Caco-2 (cell line): ENCODE measurements around the gene PRDM4. TPM values are rescaled to one million over a fixed set of nuclear protein-coding genes. Genes with fewer than 3 reads are reported as not detected.
A peak's percentile ranks its signal among the peaks of the same experiment; 100 is the strongest.

ENCODE experiments used
- BruUV-seq: library from RNA; stranded (reverse); fragments of 400-500 nt; replicated peaks from 2 replicates; lab custom pipeline; 2021; lab: Mats Ljungman, UMichigan
- CTCF ChIA-PET: fragments of 300-600 bp; sonication (Branson Sonifier 250); formaldehyde crosslinking; loops from one replicate; lab custom pipeline; 2022; ENCODE audit warnings: antibody characterized with exemption; lab: Charles Lee
- POLR2A ChIA-PET: fragments of 300-600 bp; sonication (Branson Sonifier 250); formaldehyde crosslinking; loops from one replicate; lab custom pipeline; 2022; ENCODE audit warnings: antibody characterized with exemption; lab: Charles Lee
- DNase-seq, 2 experiments: peaks; one replicate each; pipeline versions ENCODE4 v3.0.0 to v3.0.0-alpha.2; 2020 to 2022
- H3K27me3 ChIP-seq: replicated peaks from 2 replicates; pipeline ENCODE4 v1.6.0; 2011; ENCODE audit warnings: low read length; ENCODE audit not compliant: control insufficient read depth, insufficient read depth
- H3K36me3 ChIP-seq: 2 replicates; pipeline ENCODE4 v1.5.1; 2011; ENCODE audit warnings: low read length; ENCODE audit not compliant: control insufficient read depth, insufficient read depth
- H3K4me1 ChIP-seq: fragments of 250-450 bp; sonication (Bioruptor Pico); 2 replicates; pipeline ENCODE4 v1.5.1; 2020; ENCODE audit warnings: mild to moderate bottlenecking
- H3K4me3 ChIP-seq: 2 replicates; pipeline ENCODE4 v1.5.1; 2011; ENCODE audit warnings: low read depth, mild to moderate bottlenecking, control low read depth, low read length
- H3K9me3 ChIP-seq: fragments of 250-450 bp; sonication (Bioruptor Pico); 2 replicates; pipeline ENCODE4 v1.5.1; 2020; ENCODE audit warnings: mild to moderate bottlenecking, moderate library complexity
- H3K27ac Mint-ChIP-seq: one replicate; pipeline ENCODE4 v1.8.0; 2022; ENCODE audit warnings: mixed read lengths; ENCODE audit not compliant: unreplicated experiment
- H3K27me3 Mint-ChIP-seq: one replicate; pipeline ENCODE4 v1.8.0; 2022; ENCODE audit warnings: mixed read lengths; ENCODE audit not compliant: insufficient read depth, unreplicated experiment
- H3K36me3 Mint-ChIP-seq: one replicate; pipeline ENCODE4 v1.8.0; 2022; ENCODE audit warnings: mild to moderate bottlenecking, mixed read lengths; ENCODE audit not compliant: insufficient read depth, unreplicated experiment
- H3K4me1 Mint-ChIP-seq: one replicate; pipeline ENCODE4 v1.8.0; 2022; ENCODE audit warnings: low read depth, mixed read lengths; ENCODE audit not compliant: unreplicated experiment
- H3K4me3 Mint-ChIP-seq: one replicate; pipeline ENCODE4 v1.8.0; 2022; ENCODE audit warnings: mild to moderate bottlenecking, moderate library complexity, mixed read lengths; ENCODE audit not compliant: unreplicated experiment
- H3K9me3 Mint-ChIP-seq: one replicate; pipeline ENCODE4 v1.8.0; 2022; ENCODE audit warnings: mixed read lengths; ENCODE audit not compliant: unreplicated experiment
- CTCF ChIP-seq, 2 experiments: fragments of 200-600 bp in 1 of 2; IDR thresholded peaks; 1 replicate in 1 of 2; 2 replicates in 1 of 2; pipeline versions ENCODE4 v1.5.1 to v1.8.0; 2011 to 2022; ENCODE audit warnings: antibody characterized with exemption in 1 of 2, control low read depth in 1 of 2, inconsistent platforms in 1 of 2, low read depth in 1 of 2, low read length in 1 of 2, mild to moderate bottlenecking in 1 of 2, moderate library complexity in 1 of 2; ENCODE audit not compliant: insufficient read depth in 1 of 2, severe bottlenecking in 1 of 2, unreplicated experiment in 1 of 2
- intact Hi-C: fragments of 100-400 bp; cut with micrococcal nuclease; formaldehyde crosslinking; loops from one replicate; pipeline ENCODE4 v1.10.0; 2022; ENCODE audit not compliant: unreplicated experiment
- total RNA-seq: library from RNA; stranded (reverse); gene quantifications from 2 replicates; pipeline ENCODE4 v1.2.3, GENCODE V29; 2022

PRDM4 gene
- total RNA-seq, 1 experiment from 2014 or later, result 19.4 TPM

GRCh38 chr12:107684990-107685359 lies 76.0 kb downstream of the PRDM4 start:
- TSS peak; percentile 98 for BruUV-seq
- Histone ChIP-seq H3K9me3 (no peaks in the 10 kb centered on the region), H3K27me3 (no peaks in the 10 kb centered on the region), H3K36me3 (no peaks in the 10 kb centered on the region), H3K4me1 (peaks cover 7% of the 10 kb centered on the region), H3K4me3 (peak overlapping the region; percentile 62)
- Mint-ChIP-seq H3K9me3 (no peaks in the 10 kb centered on the region), H3K4me3 (peak overlapping the region; percentile 76), H3K4me1 (no peaks in the 10 kb centered on the region), H3K27me3 (no peaks in the 10 kb centered on the region), H3K27ac (peak overlapping the region; percentile 97), H3K36me3 (peaks cover 28% of the 10 kb centered on the region)
- no peak for TF ChIP-seq CTCF (IDR thresholded peaks at IDR 0.05; ENCODE audit: insufficient read depth in 1 of 2, low read depth in 1 of 2, low read length in 1 of 2, severe bottlenecking in 1 of 2, unreplicated experiment in 1 of 2)
- intact Hi-C loops, result no loop called here
- ChIA-PET CTCF (no interaction called here), POLR2A (no interaction called here)
- peak; percentile 58 to 80 for DNase-seq

- ChIA-PET CTCF (no interaction called here), POLR2A (interaction anchor here (0.6 kb wide), 2 partner anchors 8 to 445 kb away, joined by 3 to 7 read pairs; partner anchors contain the start of gene WSCD2)
- intact Hi-C loops, result no loop called here
- Histone ChIP-seq H3K36me3 (no peaks in the 10 kb centered on the region), H3K4me3 (peak overlapping the region; percentile 62), H3K9me3 (no peaks in the 10 kb centered on the region), H3K4me1 (peaks cover 7% of the 10 kb centered on the region), H3K27me3 (no peaks in the 10 kb centered on the region)
- H3K27me3 Mint-ChIP-seq, result no peaks in the 10 kb centered on the region
- DNase-seq, result no peak
- H3K27ac Mint-ChIP-seq, result peak overlapping the region; percentile 97
- H3K4me3 Mint-ChIP-seq, result peak overlapping the region; percentile 76
- peaks cover 20% of the 10 kb centered on the region for H3K36me3 Mint-ChIP-seq
- TF ChIP-seq CTCF (IDR thresholded peaks at IDR 0.05; ENCODE audit: insufficient read depth in 1 of 2, low read depth in 1 of 2, low read length in 1 of 2, severe bottlenecking in 1 of 2, unreplicated experiment in 1 of 2), result no peak
- no TSS peak for BruUV-seq
- H3K9me3 Mint-ChIP-seq, result no peaks in the 10 kb centered on the region
- H3K4me1 Mint-ChIP-seq, result no peaks in the 10 kb centered on the region
These were observed 76.7 kb downstream of the PRDM4 start for GRCh38 chr12:107684029-107684795.

Other genes with a start within 250 kb of the PRDM4 start
- 42.9 and 44.6 TPM in 2 replicates for gene PWP1, start 75.3 kb downstream of the PRDM4 start, total RNA-seq
- not detected in 2 replicates for gene ASCL4, start 13.6 kb upstream of the PRDM4 start, total RNA-seq